SK-N-SH (cell line): ENCODE results near the gene KMT2C. TPM values are rescaled to one million over a fixed set of nuclear protein-coding genes. Genes with fewer than 3 reads are reported as not detected.

Experiments used
- CTCF ChIA-PET: fragments of 300-600, 350-600 bp; formaldehyde crosslinking; extraction: SDS; loops from one replicate; lab custom pipeline; 2021; lab: Yijun Ruan, JAX
- POLR2A ChIA-PET: fragments of 350-600 bp; sonication (Branson Sonifier 250); formaldehyde crosslinking; extraction: SDS; loops from one replicate; lab custom pipeline; 2020; ENCODE audit warnings: antibody characterized with exemption, inconsistent platforms; lab: Yijun Ruan, JAX
- DNase-seq: peaks from one replicate; pipeline ENCODE4 v3.0.0; 2012
- H2AFZ ChIP-seq: fragments of 200-600 bp; sonication (generic); 2 replicates; pipeline ENCODE4 v1.8.1; 2016; ENCODE audit warnings: antibody characterized with exemption, mild to moderate bottlenecking, low read depth
- H3F3A ChIP-seq: fragments of 200-600 bp; sonication (generic); replicated peaks from 2 replicates; pipeline ENCODE3; 2016; ENCODE audit warnings: antibody characterized with exemption, mild to moderate bottlenecking; ENCODE audit not compliant: insufficient read depth
- H3K27ac ChIP-seq, 2 experiments: fragments of 200-500 bp in 1 of 2; fragments of 200-600 bp in 1 of 2; sonication (Bioruptor generic) in 1 of 2; sonication (generic), shearing (Covaris generic) in 1 of 2; 2 replicates each; pipeline versions ENCODE4 v1.5.1 to v1.6.1; 2014 to 2016; ENCODE audit warnings: low read depth in 2 of 2, inconsistent platforms in 1 of 2, low read length in 1 of 2, mild to moderate bottlenecking in 1 of 2, mixed read lengths in 1 of 2
- H3K27me3 ChIP-seq: fragments of 200-600 bp; sonication (generic), shearing (Covaris generic); 2 replicates; pipeline ENCODE4 v1.6.1; 2016; ENCODE audit warnings: mixed run types; ENCODE audit not compliant: insufficient read depth
- H3K36me3 ChIP-seq, 2 experiments: fragments of 200-500 bp in 1 of 2; fragments of 200-600 bp in 1 of 2; sonication (Bioruptor generic) in 1 of 2; sonication (generic) in 1 of 2; replicated peaks in 1 of 2; 2 replicates each; pipeline versions ENCODE3 to v1.5.1; 2014 to 2016; ENCODE audit warnings: low read length in 1 of 2, mild to moderate bottlenecking in 1 of 2; ENCODE audit not compliant: insufficient read depth in 2 of 2, control insufficient read depth in 1 of 2
- H3K4me1 ChIP-seq, 2 experiments: fragments of 200-500 bp in 1 of 2; fragments of 200-600 bp in 1 of 2; sonication (Bioruptor generic) in 1 of 2; sonication (generic), shearing (Covaris generic) in 1 of 2; 2 replicates each; pipeline versions ENCODE4 v1.5.1 to v1.6.1; 2014 to 2016; ENCODE audit warnings: low read depth in 1 of 2, low read length in 1 of 2, mixed run types in 1 of 2; ENCODE audit not compliant: insufficient read depth in 2 of 2, control insufficient read depth in 1 of 2
- H3K4me2 ChIP-seq: fragments of 200-600 bp; sonication (generic), shearing (Covaris generic); 2 replicates; pipeline ENCODE4 v1.6.1; 2017; ENCODE audit warnings: mixed run types
- H3K4me3 ChIP-seq, 2 experiments: fragments of 200-500 bp in 1 of 2; fragments of 200-600 bp in 1 of 2; sonication (Bioruptor generic) in 1 of 2; sonication (generic), shearing (Covaris generic) in 1 of 2; 2 replicates each; pipeline versions ENCODE4 v1.5.1 to v1.8.1; 2014 to 2016; ENCODE audit warnings: low read depth in 2 of 2, inconsistent platforms in 1 of 2, low read length in 1 of 2, mild to moderate bottlenecking in 1 of 2, mixed read lengths in 1 of 2, moderate library complexity in 1 of 2
- H3K79me2 ChIP-seq: fragments of 200-600 bp; sonication (generic); 2 replicates; pipeline ENCODE4 v1.8.1; 2017; ENCODE audit warnings: mild to moderate bottlenecking; ENCODE audit not compliant: insufficient read depth
- H3K9ac ChIP-seq: fragments of 200-600 bp; sonication (generic); 2 replicates; pipeline ENCODE4 v1.6.1; 2017; ENCODE audit warnings: mixed run types
- H3K9me2 ChIP-seq: fragments of 200-600 bp; sonication (generic); 2 replicates; pipeline ENCODE4 v1.6.1; 2017; ENCODE audit warnings: mixed run types
- H3K9me3 ChIP-seq: fragments of 200-600 bp; sonication (generic); 2 replicates; pipeline ENCODE4 v1.6.1; 2017; ENCODE audit warnings: mixed run types, mild to moderate bottlenecking, moderate library complexity
- H4K20me1 ChIP-seq: fragments of 200-600 bp; sonication (generic); 2 replicates; pipeline ENCODE4 v1.6.1; 2017; ENCODE audit warnings: mild to moderate bottlenecking, mixed run types; ENCODE audit not compliant: insufficient read depth
- CHD2 ChIP-seq: fragments of 150-350 bp; IDR thresholded peaks from 2 replicates; pipeline ENCODE4 v1.6.1; 2018; ENCODE audit warnings: low read length; ENCODE audit not compliant: partially characterized antibody
- ELF1 ChIP-seq: IDR thresholded peaks from 2 replicates; pipeline ENCODE4 v1.4.0; 2012
- FOXJ3 ChIP-seq: sonication (generic); formaldehyde crosslinking; IDR thresholded peaks from 2 replicates; pipeline ENCODE4 v1.5.1; 2020; ENCODE audit warnings: mild to moderate bottlenecking, missing genetic modification reagents
- FOXM1 ChIP-seq: IDR thresholded peaks from 2 replicates; pipeline ENCODE4 v1.4.0; 2012; ENCODE audit warnings: low read depth, mild to moderate bottlenecking
- GATA2 ChIP-seq: sonication (generic); formaldehyde crosslinking; IDR thresholded peaks from 2 replicates; pipeline ENCODE4 v1.5.0; 2020; ENCODE audit warnings: mild to moderate bottlenecking, missing genetic modification reagents
- JUND ChIP-seq: IDR thresholded peaks from 2 replicates; pipeline ENCODE4 v1.4.0; 2012
- MEF2A ChIP-seq: IDR thresholded peaks from 2 replicates; pipeline ENCODE4 v1.4.0; 2012; ENCODE audit warnings: low read depth, borderline replicate concordance
- MXI1 ChIP-seq: IDR thresholded peaks from 2 replicates; pipeline ENCODE4 v1.6.1; 2012; ENCODE audit warnings: mild to moderate bottlenecking, low read depth, low read length, improper control_type of control experiment
- NRF1 ChIP-seq: IDR thresholded peaks from 2 replicates; pipeline ENCODE4 v1.6.1; 2012; ENCODE audit warnings: low read depth, mild to moderate bottlenecking, low read length
- RAD21 ChIP-seq: IDR thresholded peaks from 2 replicates; pipeline ENCODE4 v1.6.1; 2012; ENCODE audit warnings: mild to moderate bottlenecking, low read length
- RXRA ChIP-seq: IDR thresholded peaks from 2 replicates; pipeline ENCODE4 v1.4.0; 2012; ENCODE audit warnings: low read depth, mild to moderate bottlenecking, borderline replicate concordance
- SIN3A ChIP-seq: IDR thresholded peaks from 2 replicates; pipeline ENCODE4 v1.6.1; 2012; ENCODE audit warnings: low read depth, mild to moderate bottlenecking, low read length, moderate library complexity, borderline replicate concordance
- SMC3 ChIP-seq: IDR thresholded peaks from 2 replicates; pipeline ENCODE4 v1.6.1; 2012; ENCODE audit warnings: low read depth, low read length, improper control_type of control experiment
- TAF1 ChIP-seq: IDR thresholded peaks from 2 replicates; pipeline ENCODE4 v1.6.1; 2012; ENCODE audit warnings: low read depth, mild to moderate bottlenecking, low read length, moderate library complexity, borderline replicate concordance
- TCF12 ChIP-seq: IDR thresholded peaks from 2 replicates; pipeline ENCODE4 v1.4.0; 2012
- TEAD4 ChIP-seq: IDR thresholded peaks from 2 replicates; pipeline ENCODE4 v1.4.0; 2012; ENCODE audit warnings: mild to moderate bottlenecking, borderline replicate concordance; ENCODE audit not compliant: insufficient read depth
- YY1 ChIP-seq: IDR thresholded peaks from 2 replicates; pipeline ENCODE4 v1.4.0; 2012; ENCODE audit warnings: low read depth, mild to moderate bottlenecking
- WGBS: methylation state at CpG from one replicate; pipeline ENCODE4 v1.1.6; 2017; ENCODE audit warnings: low lambda C conversion rate; 5-methylcytosine and 5-hydroxymethylcytosine counted together
- polyA plus RNA-seq, 3 experiments: library from polyadenylated mRNA; depleted of rRNA; stranded (reverse); fragments of >200 nt; gene quantifications; 2 replicates each; pipeline ENCODE4 v1.2.3, GENCODE V29; 2012
- TF ChIP-seq, protein P1 (sequence below): IDR thresholded peaks from 2 replicates; pipeline ENCODE4 v1.4.0; 2012; ENCODE audit warnings: low read depth, borderline replicate concordance
- TF ChIP-seq, protein P2 (sequence below): fragments of 150-350 bp; IDR thresholded peaks from 2 replicates; pipeline ENCODE4 v1.6.1; 2017; ENCODE audit warnings: antibody characterized with exemption, low read length, low read depth, borderline replicate concordance
- TF ChIP-seq, protein P3 (sequence below): IDR thresholded peaks from 2 replicates; pipeline ENCODE4; 2012
- TF ChIP-seq, protein P4 (sequence below): fragments of 200-600 bp; sonication (generic); IDR thresholded peaks from 2 replicates; pipeline ENCODE4 v1.6.1; 2017; ENCODE audit warnings: antibody characterized with exemption, mild to moderate bottlenecking, moderate library complexity
- TF ChIP-seq, protein P5 (sequence below): fragments of 150-350 bp; IDR thresholded peaks from 2 replicates; pipeline ENCODE4 v1.6.1; 2016; ENCODE audit warnings: mild to moderate bottlenecking, low read depth, low read length

KMT2C gene
- polyA plus RNA-seq, 1 of the 3 experiments (the other 2 are of a cell fraction) = 8.0 TPM

DNA sequence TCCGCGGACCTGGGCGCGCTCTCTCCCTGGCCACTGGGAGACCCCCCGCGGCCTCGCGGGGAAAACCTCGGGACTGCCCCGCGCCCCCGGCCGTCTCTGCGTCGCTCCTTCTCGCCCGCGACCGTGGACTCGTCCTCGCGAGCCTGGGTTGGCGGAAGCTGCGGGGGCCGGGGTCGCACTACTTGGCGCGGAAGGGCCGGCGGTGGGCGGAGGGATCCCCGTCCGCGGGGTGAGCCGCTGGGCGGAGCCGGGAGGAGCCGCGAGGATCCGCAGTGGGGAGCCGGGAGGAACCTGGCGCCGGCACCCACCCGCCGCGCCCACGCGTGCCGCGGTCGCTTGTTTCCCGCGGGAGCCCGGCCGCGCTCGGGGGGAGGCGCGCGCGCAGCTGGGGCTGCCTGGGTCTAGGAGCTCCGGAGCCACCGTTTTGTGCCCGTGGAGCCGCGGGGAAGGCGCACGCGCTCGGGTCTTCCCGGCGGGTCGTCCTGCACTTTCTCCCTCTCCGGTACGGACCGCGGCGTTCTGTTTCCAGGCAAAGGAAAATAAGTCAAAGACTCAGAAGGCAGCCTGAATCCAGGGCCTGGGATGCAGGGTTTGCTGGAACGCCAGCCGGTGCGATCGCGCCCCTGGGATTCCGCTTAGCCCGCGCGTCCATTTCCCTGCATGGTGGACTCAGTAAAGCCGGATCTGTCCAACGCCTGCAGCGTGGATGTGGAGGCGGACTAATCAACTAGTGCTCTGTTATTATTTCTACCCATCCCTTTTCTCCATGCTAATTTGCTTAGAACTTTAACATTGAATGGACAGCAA, 28.7 kb upstream of the KMT2C start (continued):
- TF ChIP-seq, protein P1, sequence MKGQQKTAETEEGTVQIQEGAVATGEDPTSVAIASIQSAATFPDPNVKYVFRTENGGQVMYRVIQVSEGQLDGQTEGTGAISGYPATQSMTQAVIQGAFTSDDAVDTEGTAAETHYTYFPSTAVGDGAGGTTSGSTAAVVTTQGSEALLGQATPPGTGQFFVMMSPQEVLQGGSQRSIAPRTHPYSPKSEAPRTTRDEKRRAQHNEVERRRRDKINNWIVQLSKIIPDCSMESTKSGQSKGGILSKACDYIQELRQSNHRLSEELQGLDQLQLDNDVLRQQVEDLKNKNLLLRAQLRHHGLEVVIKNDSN = no peak
- TF ChIP-seq GATA2 (CRISPR knock-in tag) (peak; percentile 31; the same call in 1 of the 2 replicates), MXI1 (peak; percentile 81), FOXM1 (no peak), CHD2 (peak; percentile 93), TAF1 (peak; percentile 89), RAD21 (peak; percentile 33), SMC3 (peak; percentile 12; the same call in 1 of the 2 replicates)
- TF ChIP-seq, protein P2, sequence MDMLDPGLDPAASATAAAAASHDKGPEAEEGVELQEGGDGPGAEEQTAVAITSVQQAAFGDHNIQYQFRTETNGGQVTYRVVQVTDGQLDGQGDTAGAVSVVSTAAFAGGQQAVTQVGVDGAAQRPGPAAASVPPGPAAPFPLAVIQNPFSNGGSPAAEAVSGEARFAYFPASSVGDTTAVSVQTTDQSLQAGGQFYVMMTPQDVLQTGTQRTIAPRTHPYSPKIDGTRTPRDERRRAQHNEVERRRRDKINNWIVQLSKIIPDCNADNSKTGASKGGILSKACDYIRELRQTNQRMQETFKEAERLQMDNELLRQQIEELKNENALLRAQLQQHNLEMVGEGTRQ = no peak

DNA sequence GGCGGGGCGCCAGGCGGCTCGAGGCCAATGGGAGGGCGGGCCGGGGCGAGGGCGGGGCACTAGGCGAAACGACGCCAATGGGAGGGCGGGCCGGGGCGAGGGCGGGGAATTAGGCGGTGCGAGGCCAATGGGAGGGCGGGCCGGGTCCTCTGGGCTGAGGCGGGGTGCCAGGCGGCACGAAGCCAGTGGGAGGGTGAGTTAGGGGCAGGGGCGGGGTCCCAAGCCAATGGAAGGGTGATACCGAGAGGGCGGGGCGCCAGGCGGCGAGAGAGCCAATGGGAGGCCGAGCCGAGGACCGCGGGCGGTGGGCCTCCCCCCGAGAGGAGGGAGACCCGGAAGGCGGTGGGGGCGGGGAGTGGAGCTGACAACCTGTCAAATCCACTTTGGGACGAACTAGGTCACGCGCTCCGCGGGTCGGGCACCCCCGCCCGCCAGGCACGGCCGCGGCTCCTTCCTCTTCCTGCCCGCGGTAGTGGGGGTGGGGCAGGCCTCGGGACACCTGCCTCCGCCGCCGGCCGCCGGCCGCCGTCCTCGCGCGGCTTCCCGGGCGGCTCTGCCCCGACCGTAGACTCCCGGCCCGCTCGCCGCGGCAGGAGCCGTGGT, 28.0 kb upstream of the KMT2C start:
- CTCF ChIA-PET = interaction anchor here (0.6 to 3.3 kb wide), 4 partner anchors 30 to 243 kb away, joined by 3 to 12 read pairs (median 4); no protein-coding TSS in a partner anchor
- Histone ChIP-seq H3K4me2 (peak overlapping the region; percentile 95), H4K20me1 (no peaks in the 10 kb centered on the region), H3K27me3 (no peaks in the 10 kb centered on the region), H3K9me3 (no peaks in the 10 kb centered on the region), H3K79me2 (no peaks in the 10 kb centered on the region), H3K36me3 (no peaks in the 10 kb centered on the region), H3F3A (peaks cover 8% of the 10 kb centered on the region), H3K27ac (peak overlapping the region; percentile 94 to 95), H3K4me3 (peak overlapping the region; percentile 76 to 93), H3K4me1 (peaks cover 0 to 13% of the 10 kb centered on the region in 2 experiments; a peak in 2 of 4 replicates), H3K9ac (peak overlapping the region; percentile 90), H3K9me2 (no peaks in the 10 kb centered on the region), H2AFZ (peak overlapping the region; percentile 96)
- peak; percentile 100 for DNase-seq
- POLR2A ChIA-PET = interaction anchor here (0.6 to 1.6 kb wide), 8 partner anchors 22 to 1407 kb away, joined by 3 to 8 read pairs (median 4); partner anchors contain the start of gene XRCC2
- 2% methylated on average over 44 of the region's 71 CpGs for WGBS
- TF ChIP-seq, protein P3, sequence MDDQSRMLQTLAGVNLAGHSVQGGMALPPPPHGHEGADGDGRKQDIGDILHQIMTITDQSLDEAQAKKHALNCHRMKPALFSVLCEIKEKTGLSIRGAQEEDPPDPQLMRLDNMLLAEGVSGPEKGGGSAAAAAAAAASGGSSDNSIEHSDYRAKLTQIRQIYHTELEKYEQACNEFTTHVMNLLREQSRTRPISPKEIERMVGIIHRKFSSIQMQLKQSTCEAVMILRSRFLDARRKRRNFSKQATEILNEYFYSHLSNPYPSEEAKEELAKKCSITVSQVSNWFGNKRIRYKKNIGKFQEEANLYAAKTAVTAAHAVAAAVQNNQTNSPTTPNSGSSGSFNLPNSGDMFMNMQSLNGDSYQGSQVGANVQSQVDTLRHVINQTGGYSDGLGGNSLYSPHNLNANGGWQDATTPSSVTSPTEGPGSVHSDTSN = peak; percentile 98
- TF ChIP-seq FOXJ3 (CRISPR knock-in tag) = no peak
- TF ChIP-seq RAD21 = peak; percentile 18; the same call in 1 of the 2 replicates
- no peak for TF ChIP-seq TEAD4
- TF ChIP-seq TAF1 = peak; percentile 60; the same call in 1 of the 2 replicates
- TF ChIP-seq MXI1 = peak; percentile 92
- no peak for TF ChIP-seq JUND
- TF ChIP-seq, protein P1 = peak; percentile 83
- 0 out of 2 replicates have a peak, but pooled peaks have one; percentile 23 for TF ChIP-seq YY1
- TF ChIP-seq, protein P4, sequence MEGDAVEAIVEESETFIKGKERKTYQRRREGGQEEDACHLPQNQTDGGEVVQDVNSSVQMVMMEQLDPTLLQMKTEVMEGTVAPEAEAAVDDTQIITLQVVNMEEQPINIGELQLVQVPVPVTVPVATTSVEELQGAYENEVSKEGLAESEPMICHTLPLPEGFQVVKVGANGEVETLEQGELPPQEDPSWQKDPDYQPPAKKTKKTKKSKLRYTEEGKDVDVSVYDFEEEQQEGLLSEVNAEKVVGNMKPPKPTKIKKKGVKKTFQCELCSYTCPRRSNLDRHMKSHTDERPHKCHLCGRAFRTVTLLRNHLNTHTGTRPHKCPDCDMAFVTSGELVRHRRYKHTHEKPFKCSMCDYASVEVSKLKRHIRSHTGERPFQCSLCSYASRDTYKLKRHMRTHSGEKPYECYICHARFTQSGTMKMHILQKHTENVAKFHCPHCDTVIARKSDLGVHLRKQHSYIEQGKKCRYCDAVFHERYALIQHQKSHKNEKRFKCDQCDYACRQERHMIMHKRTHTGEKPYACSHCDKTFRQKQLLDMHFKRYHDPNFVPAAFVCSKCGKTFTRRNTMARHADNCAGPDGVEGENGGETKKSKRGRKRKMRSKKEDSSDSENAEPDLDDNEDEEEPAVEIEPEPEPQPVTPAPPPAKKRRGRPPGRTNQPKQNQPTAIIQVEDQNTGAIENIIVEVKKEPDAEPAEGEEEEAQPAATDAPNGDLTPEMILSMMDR = no peak
- TF ChIP-seq, protein P5, sequence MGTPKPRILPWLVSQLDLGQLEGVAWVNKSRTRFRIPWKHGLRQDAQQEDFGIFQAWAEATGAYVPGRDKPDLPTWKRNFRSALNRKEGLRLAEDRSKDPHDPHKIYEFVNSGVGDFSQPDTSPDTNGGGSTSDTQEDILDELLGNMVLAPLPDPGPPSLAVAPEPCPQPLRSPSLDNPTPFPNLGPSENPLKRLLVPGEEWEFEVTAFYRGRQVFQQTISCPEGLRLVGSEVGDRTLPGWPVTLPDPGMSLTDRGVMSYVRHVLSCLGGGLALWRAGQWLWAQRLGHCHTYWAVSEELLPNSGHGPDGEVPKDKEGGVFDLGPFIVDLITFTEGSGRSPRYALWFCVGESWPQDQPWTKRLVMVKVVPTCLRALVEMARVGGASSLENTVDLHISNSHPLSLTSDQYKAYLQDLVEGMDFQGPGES = no peak
- peak; percentile 46; the same call in 1 of the 2 replicates for TF ChIP-seq TCF12
- no peak for TF ChIP-seq FOXM1
- TF ChIP-seq ELF1 = peak; percentile 97
- no peak for TF ChIP-seq NRF1
- peak; percentile 98 for TF ChIP-seq SIN3A
- peak; percentile 96 for TF ChIP-seq CHD2
- no peak for TF ChIP-seq MEF2A
- no peak; the same call in 1 of the 2 replicates for TF ChIP-seq SMC3
- TF ChIP-seq RXRA = no peak; the same call in 1 of the 2 replicates
